Naive B cell (primary cell): ENCODE results near the gene SLC45A1. TPM values are rescaled to one million over a fixed set of nuclear protein-coding genes. Genes with fewer than 3 reads are reported as not detected.

Source experiments
- ATAC-seq, 2 donors: fragments of 150-1000 bp; cut with Tn5 transposase; 2 replicates each; pipeline ENCODE4 v1.10.0; 2021; ENCODE audit warnings: low read depth in 2 of 2, mild to moderate bottlenecking in 2 of 2, moderate library complexity in 2 of 2
- DNase-seq: peaks from one replicate; pipeline ENCODE4 v3.0.0; 2022
- H3K27ac Mint-ChIP-seq, 6 donors: one replicate each; pipeline ENCODE4 v1.8.0; 2020 to 2022; ENCODE audit warnings: mild to moderate bottlenecking in 6 of 6, mixed read lengths in 6 of 6, moderate library complexity in 5 of 6, inconsistent platforms in 2 of 6
- H3K27me3 Mint-ChIP-seq, 3 donors: one replicate each; pipeline ENCODE4 v1.8.0; 2021 to 2022; ENCODE audit warnings: mixed read lengths in 3 of 3, mild to moderate bottlenecking in 1 of 3
- H3K36me3 Mint-ChIP-seq, 2 donors: one replicate each; pipeline ENCODE4 v1.8.0; 2020 to 2022; ENCODE audit warnings: mixed read lengths in 2 of 2, inconsistent platforms in 1 of 2, mild to moderate bottlenecking in 1 of 2
- H3K4me1 Mint-ChIP-seq, 3 donors: one replicate each; pipeline ENCODE4 v1.8.0; 2020 to 2022; ENCODE audit warnings: mixed read lengths in 3 of 3, inconsistent platforms in 1 of 3, mild to moderate bottlenecking in 1 of 3, moderate library complexity in 1 of 3
- H3K4me3 Mint-ChIP-seq, 8 donors: one replicate each; pipeline ENCODE4 v1.8.0; 2020 to 2022; ENCODE audit warnings: mild to moderate bottlenecking in 8 of 8, mixed read lengths in 8 of 8, moderate library complexity in 8 of 8, inconsistent platforms in 2 of 8
- H3K9me3 Mint-ChIP-seq, 7 donors: one replicate each; pipeline ENCODE4 v1.8.0; 2020 to 2022; ENCODE audit warnings: mixed read lengths in 7 of 7, mild to moderate bottlenecking in 5 of 7, inconsistent platforms in 2 of 7, moderate library complexity in 1 of 7
- polyA plus RNA-seq, 6 donors: library from polyadenylated mRNA; unstranded; fragments of 300-500 nt; fragmentation: Illumina TruSeq; gene quantifications; one replicate each; pipeline ENCODE4 v1.2.3, GENCODE V29; 2021; ENCODE audit warnings: low read depth in 6 of 6

SLC45A1 gene
- polyA plus RNA-seq, 6 donors from 2014 or later, result 0.09 to 0.26 (median 0.24) TPM; not detected in 3

DNA sequence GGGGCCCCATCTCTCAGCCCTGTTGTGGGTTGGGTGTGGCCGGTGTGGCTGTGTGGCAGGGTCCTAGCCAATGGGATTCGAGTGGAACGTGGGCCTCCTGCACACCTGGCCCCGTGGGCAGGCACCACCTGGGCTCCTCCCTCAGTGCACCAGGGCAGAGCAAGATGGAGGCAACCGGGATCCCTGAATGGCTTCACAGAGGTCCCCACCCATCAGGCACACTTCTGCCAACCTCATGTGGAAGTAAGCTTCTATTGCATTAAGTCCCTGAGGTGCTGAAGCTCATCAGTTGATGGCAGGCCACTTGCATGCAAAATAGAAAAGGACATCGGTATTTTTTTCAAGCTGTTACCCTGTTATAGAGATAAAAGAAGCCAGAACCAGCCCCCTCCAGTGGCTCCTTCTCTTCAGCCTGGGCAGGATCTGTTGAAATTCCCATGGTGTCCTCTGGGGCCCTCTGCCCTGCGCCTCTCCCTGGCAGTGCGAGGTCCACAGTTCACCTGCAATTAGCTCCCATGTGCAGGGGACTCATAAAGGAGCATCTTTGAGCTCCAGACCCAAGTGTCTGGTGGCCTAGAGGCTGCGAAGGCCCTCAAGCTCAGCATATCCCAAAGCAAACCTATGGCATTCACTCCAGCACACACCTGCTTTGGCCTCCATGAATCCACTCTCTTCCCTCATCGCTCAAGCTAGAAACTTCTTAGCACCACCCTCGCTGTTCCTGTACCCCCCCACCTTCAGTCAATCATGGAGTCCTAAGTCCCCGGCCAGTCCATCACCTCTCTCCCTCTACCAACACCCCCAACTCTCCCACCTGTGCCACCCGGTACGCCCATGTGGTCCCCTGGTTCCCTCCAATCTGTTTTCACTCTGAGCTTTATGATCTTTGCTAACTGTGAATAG lies 2.1 kb upstream of the SLC45A1 start:
- DNase-seq, result no peak
- H3K4me3 Mint-ChIP-seq, result peak overlapping the region in 2 of 8 donors; percentile 21 to 40

GRCh38 chr1:8318436-8318835 lies 522 bp downstream of the SLC45A1 start:
- H3K4me3 Mint-ChIP-seq, result peak overlapping the region; percentile 79 to 93 (median 88)
- H3K9me3 Mint-ChIP-seq, result peaks cover 0 to 5% (median 0%) of the 10 kb centered on the region in 7 donors
- H3K4me1 Mint-ChIP-seq, result peaks cover 11 to 17% (median 16%) of the 10 kb centered on the region in 3 donors
- no peaks in the 10 kb centered on the region for H3K36me3 Mint-ChIP-seq
- ATAC-seq (peak; percentile 46 to 51), DNase-seq (peak; percentile 14)
- H3K27ac Mint-ChIP-seq, result peak overlapping the region in 4 of 6 donors; percentile 36 to 96 (median 76)
- H3K27me3 Mint-ChIP-seq, result peaks cover 38 to 66% (median 54%) of the 10 kb centered on the region in 3 donors

More for the DNA sequence above, 2.1 kb upstream of the SLC45A1 start:
- peaks cover 11 to 17% (median 12%) of the 10 kb centered on the region in 3 donors for H3K4me1 Mint-ChIP-seq
- peak overlapping the region in 1 of 6 donors; percentile 77 for H3K27ac Mint-ChIP-seq
- H3K27me3 Mint-ChIP-seq, result peaks cover 51 to 69% (median 63%) of the 10 kb centered on the region in 3 donors
- ATAC-seq, result no peak
- H3K9me3 Mint-ChIP-seq, result peaks cover 0 to 9% (median 5%) of the 10 kb centered on the region in 7 donors
- no peaks in the 10 kb centered on the region for H3K36me3 Mint-ChIP-seq

GRCh38 chr1:8321612-8322011 lies 3.7 kb downstream of the SLC45A1 start:
- H3K9me3 Mint-ChIP-seq, result peaks cover 0 to 5% (median 0%) of the 10 kb centered on the region in 7 donors
- no peak for DNase-seq

DNA sequence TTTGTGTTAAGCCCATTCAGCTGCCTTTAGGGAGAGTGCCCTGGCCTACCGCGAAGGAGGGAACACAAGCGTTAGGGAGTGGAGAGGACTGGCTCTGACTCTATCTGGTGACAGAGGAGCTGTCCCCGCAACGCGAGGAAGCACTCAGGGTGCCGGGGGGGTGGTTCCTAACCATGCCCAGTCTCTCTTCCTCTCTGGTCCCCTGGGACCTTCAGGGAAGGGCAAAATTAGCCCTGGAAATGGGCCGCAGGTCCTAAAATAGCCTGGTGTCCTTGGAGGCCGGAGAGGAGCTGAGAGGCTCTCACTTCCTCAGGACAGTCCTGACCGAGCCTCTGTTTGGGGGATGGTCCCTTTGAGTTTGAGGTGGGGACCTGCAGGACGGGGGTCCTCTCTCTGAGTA lies 5.8 kb downstream of the SLC45A1 start:
- ATAC-seq (no peak), DNase-seq (no peak)
- Mint-ChIP-seq H3K4me3 (no peak overlapping the region), H3K36me3 (no peaks in the 10 kb centered on the region), H3K27ac (no peak overlapping the region), H3K27me3 (peaks cover 6 to 23% (median 6%) of the 10 kb centered on the region in 3 donors), H3K9me3 (peaks cover 0 to 5% (median 0%) of the 10 kb centered on the region in 7 donors), H3K4me1 (peaks cover 2 to 5% (median 5%) of the 10 kb centered on the region in 3 donors)

More at GRCh38 chr1:8321612-8322011, 3.7 kb downstream of the SLC45A1 start:
- Mint-ChIP-seq H3K36me3 (no peaks in the 10 kb centered on the region), H3K4me3 (no peak overlapping the region), H3K4me1 (peaks cover 8 to 12% (median 11%) of the 10 kb centered on the region in 3 donors), H3K27ac (no peak overlapping the region), H3K27me3 (peaks cover 15 to 35% (median 23%) of the 10 kb centered on the region in 3 donors)
- no peak for ATAC-seq

DNA sequence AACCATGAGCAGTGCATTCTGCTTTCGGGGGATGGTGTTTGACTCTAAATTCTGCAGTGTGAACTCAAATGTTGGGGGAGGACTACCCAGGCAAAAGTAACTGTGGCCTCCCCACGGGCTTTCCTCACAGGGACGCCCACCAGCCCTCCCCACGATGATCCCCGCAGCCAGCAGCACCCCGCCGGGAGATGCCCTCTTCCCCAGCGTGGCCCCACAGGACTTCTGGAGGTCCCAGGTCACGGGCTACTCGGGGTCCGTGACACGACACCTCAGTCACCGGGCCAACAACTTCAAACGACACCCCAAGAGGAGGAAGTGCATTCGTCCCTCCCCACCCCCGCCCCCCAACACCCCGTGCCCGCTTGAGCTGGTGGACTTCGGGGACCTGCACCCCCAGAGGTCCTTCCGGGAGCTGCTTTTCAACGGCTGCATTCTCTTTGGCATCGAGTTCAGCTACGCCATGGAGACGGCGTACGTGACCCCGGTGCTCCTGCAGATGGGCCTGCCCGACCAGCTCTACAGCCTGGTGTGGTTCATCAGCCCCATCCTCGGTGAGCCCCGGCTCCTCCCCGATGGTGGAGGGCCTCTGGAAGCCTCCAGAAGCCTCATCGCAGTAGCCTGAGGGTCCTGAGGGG lies 6.4 kb downstream of the SLC45A1 start:
- H3K4me1 Mint-ChIP-seq, result peaks cover 0 to 4% (median 0%) of the 10 kb centered on the region in 3 donors
- H3K36me3 Mint-ChIP-seq, result no peaks in the 10 kb centered on the region
- peaks cover 0 to 5% (median 0%) of the 10 kb centered on the region in 7 donors for H3K9me3 Mint-ChIP-seq
- peak overlapping the region in 1 of 8 donors; percentile 9 for H3K4me3 Mint-ChIP-seq
- no peak for DNase-seq
- no peak overlapping the region for H3K27ac Mint-ChIP-seq
- H3K27me3 Mint-ChIP-seq, result peaks cover under 1 to 21% (median 8%) of the 10 kb centered on the region in 3 donors
- ATAC-seq, result no peak

DNA sequence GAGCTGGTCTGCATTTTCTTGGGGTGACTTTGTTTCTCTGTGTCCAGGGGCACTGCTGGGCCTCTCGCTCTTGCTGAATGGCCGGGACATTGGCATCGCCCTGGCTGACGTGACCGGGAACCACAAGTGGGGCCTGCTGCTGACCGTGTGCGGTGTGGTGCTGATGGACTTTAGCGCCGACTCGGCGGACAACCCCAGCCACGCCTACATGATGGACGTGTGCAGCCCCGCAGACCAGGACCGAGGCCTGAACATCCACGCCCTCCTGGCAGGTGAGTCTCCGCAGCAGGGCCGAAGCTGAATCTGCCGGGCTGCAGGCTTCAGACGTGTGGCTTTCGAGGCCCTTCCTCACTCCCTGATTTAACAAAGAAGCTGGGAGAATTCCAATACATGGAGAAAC lies 7.9 kb downstream of the SLC45A1 start:
- Mint-ChIP-seq H3K36me3 (no peaks in the 10 kb centered on the region), H3K27ac (no peak overlapping the region), H3K4me1 (peaks cover 0 to 4% (median 0%) of the 10 kb centered on the region in 3 donors), H3K4me3 (no peak overlapping the region), H3K9me3 (peaks cover 0 to 5% (median 0%) of the 10 kb centered on the region in 7 donors), H3K27me3 (peaks cover 0 to 13% (median 8%) of the 10 kb centered on the region in 3 donors)
- DNase-seq, result no peak
- ATAC-seq, result no peak

DNA sequence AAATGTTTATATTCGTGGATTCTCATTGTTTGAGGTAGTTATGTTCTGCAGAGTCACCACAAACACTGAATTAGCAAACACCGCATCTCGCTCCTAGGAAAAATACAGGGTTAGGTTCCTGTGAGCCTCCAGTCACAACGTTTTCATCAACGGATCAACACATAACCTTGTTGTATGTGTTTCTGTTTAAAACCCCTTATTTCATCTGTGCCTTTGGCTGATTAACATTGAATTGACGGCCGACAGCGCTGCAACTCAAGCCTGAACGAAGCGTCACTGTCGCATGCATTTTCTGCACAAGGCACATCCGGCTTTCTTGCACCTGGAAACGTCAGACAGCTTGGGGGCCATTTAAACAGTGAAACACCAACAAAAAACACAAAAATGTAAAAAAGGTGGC lies 8.4 kb downstream of the SLC45A1 start:
- no peak overlapping the region for H3K4me3 Mint-ChIP-seq
- no peak for ATAC-seq
- peaks cover 0 to 8% (median 8%) of the 10 kb centered on the region in 3 donors for H3K27me3 Mint-ChIP-seq
- peaks cover 0 to 4% (median 0%) of the 10 kb centered on the region in 3 donors for H3K4me1 Mint-ChIP-seq
- H3K27ac Mint-ChIP-seq, result no peak overlapping the region
- no peak for DNase-seq
- H3K9me3 Mint-ChIP-seq, result peaks cover 0 to 5% (median 0%) of the 10 kb centered on the region in 7 donors
- no peaks in the 10 kb centered on the region for H3K36me3 Mint-ChIP-seq

DNA sequence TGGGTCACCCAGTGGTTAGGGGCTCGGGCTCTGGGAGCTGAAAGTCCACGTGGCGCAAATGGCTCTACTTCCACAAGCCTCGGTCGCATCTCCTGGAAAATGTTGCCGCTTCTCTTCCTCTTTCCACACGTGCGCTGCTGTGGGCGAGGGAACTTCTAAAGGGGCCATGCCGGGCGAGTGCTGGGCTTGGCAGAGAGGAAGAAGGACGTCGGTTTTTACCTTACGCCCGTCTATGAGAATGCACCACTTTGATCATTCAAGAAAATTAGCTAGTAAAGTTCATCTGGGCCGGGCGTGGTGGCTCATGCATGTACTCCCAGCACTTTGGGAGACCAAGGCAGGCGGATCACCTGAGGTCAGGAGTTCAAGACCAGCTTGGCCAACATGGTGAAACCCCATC lies 10.4 kb downstream of the SLC45A1 start:
- DNase-seq (no peak), ATAC-seq (no peak)
- H3K27me3 Mint-ChIP-seq, result peaks cover 0 to 4% (median 0%) of the 10 kb centered on the region in 3 donors
- H3K9me3 Mint-ChIP-seq, result no peaks in the 10 kb centered on the region
- H3K36me3 Mint-ChIP-seq, result no peaks in the 10 kb centered on the region
- H3K27ac Mint-ChIP-seq, result no peak overlapping the region
- H3K4me3 Mint-ChIP-seq, result no peak overlapping the region
- no peaks in the 10 kb centered on the region for H3K4me1 Mint-ChIP-seq

GRCh38 chr1:8329439-8329838 lies 11.5 kb downstream of the SLC45A1 start:
- Mint-ChIP-seq H3K27me3 (peaks cover 0 to 4% (median 0%) of the 10 kb centered on the region in 3 donors), H3K36me3 (no peaks in the 10 kb centered on the region), H3K4me3 (no peak overlapping the region), H3K27ac (peak overlapping the region in 1 of 6 donors; percentile 37), H3K9me3 (no peaks in the 10 kb centered on the region), H3K4me1 (no peaks in the 10 kb centered on the region)
- no peak for ATAC-seq
- no peak for DNase-seq

GRCh38 chr1:8329858-8330257 lies 11.9 kb downstream of the SLC45A1 start:
- Mint-ChIP-seq H3K4me3 (no peak overlapping the region), H3K36me3 (no peaks in the 10 kb centered on the region), H3K27ac (no peak overlapping the region), H3K4me1 (no peaks in the 10 kb centered on the region), H3K9me3 (no peaks in the 10 kb centered on the region), H3K27me3 (peaks cover 0 to 4% (median 0%) of the 10 kb centered on the region in 3 donors)
- DNase-seq (no peak), ATAC-seq (no peak)

DNA sequence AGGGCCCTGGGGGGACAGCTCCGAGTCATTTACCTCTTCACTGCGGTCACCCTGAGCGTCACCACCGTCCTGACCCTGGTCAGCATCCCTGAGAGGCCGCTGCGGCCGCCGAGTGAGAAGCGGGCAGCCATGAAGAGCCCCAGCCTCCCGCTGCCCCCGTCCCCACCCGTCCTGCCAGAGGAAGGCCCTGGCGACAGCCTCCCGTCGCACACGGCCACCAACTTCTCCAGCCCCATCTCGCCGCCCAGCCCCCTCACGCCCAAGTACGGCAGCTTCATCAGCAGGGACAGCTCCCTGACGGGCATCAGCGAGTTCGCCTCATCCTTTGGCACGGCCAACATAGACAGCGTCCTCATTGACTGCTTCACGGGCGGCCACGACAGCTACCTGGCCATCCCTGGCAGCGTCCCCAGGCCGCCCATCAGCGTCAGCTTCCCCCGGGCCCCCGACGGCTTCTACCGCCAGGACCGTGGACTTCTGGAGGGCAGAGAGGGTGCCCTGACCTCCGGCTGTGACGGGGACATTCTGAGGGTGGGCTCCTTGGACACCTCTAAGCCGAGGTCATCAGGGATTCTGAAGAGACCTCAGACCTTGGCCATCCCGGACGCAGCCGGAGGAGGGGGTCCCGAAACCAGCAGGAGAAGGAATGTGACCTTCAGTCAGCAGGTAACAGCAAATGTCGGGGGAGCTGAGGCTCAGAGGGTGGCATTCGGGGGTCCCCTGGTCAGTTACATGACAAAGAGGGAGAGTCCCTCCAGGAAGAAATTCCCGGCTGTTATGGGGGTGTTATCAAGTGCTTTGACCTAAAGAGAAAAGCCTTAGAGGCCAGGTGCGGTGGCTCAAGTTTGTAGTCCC lies 12.6 kb downstream of the SLC45A1 start:
- Mint-ChIP-seq H3K4me3 (no peak overlapping the region), H3K9me3 (no peaks in the 10 kb centered on the region), H3K36me3 (no peaks in the 10 kb centered on the region), H3K27ac (no peak overlapping the region), H3K27me3 (peaks cover 0 to 4% (median 0%) of the 10 kb centered on the region in 3 donors), H3K4me1 (no peaks in the 10 kb centered on the region)
- no peak for ATAC-seq
- DNase-seq, result no peak

GRCh38 chr1:8332806-8333205 lies 14.9 kb downstream of the SLC45A1 start:
- no peak overlapping the region for H3K27ac Mint-ChIP-seq
- H3K27me3 Mint-ChIP-seq, result peaks cover 0 to 4% (median 0%) of the 10 kb centered on the region in 3 donors
- no peaks in the 10 kb centered on the region for H3K4me1 Mint-ChIP-seq
- no peaks in the 10 kb centered on the region for H3K36me3 Mint-ChIP-seq
- ATAC-seq, result no peak
- DNase-seq, result no peak
- peaks cover 2 to 11% (median 5%) of the 10 kb centered on the region in 7 donors for H3K9me3 Mint-ChIP-seq
- no peak overlapping the region for H3K4me3 Mint-ChIP-seq
